Measurements from ENCODE around the gene ASAH2.
"Not testable (repeated sequence)": the region's sequence is repeated elsewhere in the genome, so short reads cannot be mapped to it uniquely, and the experiment has no call there.

ASAH2 gene

DNA sequence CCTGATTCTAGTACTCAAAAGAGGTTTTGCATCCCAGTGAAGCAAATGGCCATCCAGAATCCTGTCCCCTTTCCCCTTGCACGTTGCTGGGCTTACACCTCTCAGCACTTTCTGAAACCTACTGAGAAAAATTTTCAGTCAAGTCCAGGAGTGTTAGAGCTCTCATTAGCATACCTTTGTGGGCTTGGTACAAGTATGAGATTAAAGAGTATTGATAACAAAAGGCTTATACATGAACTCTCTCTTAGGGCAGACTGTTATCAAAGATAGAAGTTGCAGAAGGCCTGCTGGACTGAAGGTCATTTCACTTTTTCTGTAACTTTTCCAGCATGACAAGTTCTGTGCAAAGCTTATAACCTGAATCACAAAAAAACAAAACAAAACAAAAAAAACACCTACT lies at the start of gene ASAH2:
Gene ASAH2 (minus strand): TSS at position 123 of the 400 bp plus-strand sequence. CDS start 2,906 bp downstream, outside the sequence.
- no peak for DNase-seq

DNA sequence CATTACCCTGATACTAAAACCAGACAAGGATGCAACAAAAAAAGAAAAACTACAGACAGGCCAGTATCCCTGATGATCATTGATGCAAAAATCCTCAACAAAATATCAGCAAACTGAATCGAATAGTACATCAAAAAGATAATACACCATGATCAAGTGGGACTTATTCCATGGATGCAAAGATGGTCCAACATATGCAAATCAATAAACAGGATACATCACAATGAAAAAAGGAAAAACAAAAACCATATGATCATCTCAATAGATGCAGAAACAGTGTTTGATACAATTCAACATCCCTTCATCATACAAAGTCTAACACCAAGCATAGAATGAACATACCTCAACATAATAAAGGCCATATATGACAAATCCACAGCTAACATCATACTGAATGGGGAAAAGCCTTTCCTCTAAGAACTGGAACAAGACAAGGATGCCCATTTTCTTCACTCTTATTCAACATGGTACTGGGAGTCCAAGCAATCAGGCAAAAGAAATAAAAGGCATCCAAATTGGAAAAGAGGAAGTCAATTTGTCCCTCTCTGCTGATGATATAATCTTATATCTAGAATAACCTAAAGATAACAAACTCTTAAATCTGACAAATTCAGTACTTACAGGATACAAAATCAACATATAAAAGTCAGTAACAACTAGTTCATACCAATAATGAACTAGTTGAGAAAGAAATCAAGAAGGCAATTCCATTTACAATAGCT lies 48.8 kb upstream of the ASAH2 start:
- DNase-seq: no peak

- no peak for DNase-seq
Observed at GRCh38 chr10:50295367-50295766, 44.1 kb upstream of the ASAH2 start.

GRCh38 chr10:50294582-50294981 lies 43.3 kb upstream of the ASAH2 start:
- DNase-seq: no peak

GRCh38 chr10:50293513-50294313 lies 42.4 kb upstream of the ASAH2 start:
- DNase-seq: no peak

- DNase-seq: no peak
Observed at GRCh38 chr10:50291261-50291850, 40.0 kb upstream of the ASAH2 start.

GRCh38 chr10:50289196-50289595 lies 37.9 kb upstream of the ASAH2 start:
- no peak for DNase-seq

- DNase-seq: no peak
Observed at GRCh38 chr10:50286996-50287803, 35.9 kb upstream of the ASAH2 start.

- DNase-seq: no peak
Observed at GRCh38 chr10:50286517-50286916, 35.2 kb upstream of the ASAH2 start.

- DNase-seq: no peak
Observed at GRCh38 chr10:50281967-50282522, 30.7 kb upstream of the ASAH2 start.

GRCh38 chr10:50281210-50281966 lies 30.1 kb upstream of the ASAH2 start:
- DNase-seq: no peak

GRCh38 chr10:50280049-50280841 lies 28.9 kb upstream of the ASAH2 start:
- DNase-seq: no peak

DNA sequence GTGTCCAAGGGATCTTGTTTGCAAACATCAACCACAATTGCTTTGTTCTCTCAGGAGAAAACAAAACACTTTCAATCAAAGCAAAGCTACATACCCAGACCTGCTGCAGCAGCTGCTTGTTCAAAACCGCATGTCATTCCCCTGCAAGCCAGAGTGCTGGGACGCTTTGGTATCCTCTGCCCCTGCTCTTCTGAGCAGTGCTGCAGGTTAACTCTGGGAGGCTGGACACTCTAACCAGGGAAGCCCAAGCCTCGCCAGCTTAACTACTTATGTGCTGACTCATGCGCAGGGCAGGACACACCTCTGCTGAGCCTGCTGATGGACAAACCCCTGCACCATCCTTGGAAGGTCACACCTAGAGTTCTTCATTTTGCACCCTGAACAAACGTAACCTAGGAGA lies 28.2 kb upstream of the ASAH2 start:
- no peak for DNase-seq

DNA sequence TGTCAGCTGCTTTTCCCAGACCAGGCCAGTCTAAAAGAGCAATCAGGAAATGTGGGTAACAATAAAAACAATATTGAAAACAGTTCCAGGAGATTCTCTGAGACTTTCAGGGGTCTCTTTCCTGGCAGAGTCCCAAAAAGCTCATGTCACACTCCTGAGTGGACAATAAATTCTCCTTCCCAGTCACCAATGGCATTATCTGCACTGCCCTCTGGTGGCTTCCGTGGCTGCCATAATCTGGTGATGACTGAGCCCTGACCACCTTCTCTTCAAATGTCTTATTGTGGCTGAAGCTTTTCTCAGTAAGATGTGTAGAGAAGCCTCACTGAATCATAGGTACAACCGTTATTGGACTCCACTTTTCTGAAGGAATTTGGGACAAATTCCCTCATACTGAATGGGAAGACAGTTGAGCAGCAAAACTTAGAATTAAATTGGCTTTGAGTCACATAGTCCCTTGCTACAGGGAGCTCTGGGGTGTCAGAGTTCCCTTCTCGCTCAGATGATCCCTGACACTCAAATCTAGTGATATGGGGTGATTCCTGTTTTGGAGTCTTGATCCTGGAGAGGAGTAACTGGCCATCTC lies 24.4 kb upstream of the ASAH2 start:
- peak; percentile 23 for DNase-seq

DNA sequence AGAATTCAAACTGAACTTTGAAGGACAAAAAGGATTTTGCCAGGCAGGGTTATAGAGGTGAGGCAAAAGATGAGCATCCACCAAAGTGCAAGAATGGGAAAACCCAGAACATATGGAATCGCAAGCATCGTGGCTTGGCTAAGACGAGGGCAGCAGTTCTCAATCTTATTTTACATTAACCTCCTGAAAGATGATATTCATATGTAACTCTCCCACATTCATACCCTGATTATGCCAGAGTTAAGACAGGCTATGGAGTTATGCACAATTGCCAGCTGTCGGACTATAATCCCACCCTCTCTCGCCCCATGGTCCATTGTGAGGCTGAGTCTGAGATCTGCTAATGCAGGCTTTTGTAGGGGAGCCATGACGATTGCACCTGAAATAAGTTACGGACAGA lies 21.2 kb upstream of the ASAH2 start:
- no peak for DNase-seq

DNA sequence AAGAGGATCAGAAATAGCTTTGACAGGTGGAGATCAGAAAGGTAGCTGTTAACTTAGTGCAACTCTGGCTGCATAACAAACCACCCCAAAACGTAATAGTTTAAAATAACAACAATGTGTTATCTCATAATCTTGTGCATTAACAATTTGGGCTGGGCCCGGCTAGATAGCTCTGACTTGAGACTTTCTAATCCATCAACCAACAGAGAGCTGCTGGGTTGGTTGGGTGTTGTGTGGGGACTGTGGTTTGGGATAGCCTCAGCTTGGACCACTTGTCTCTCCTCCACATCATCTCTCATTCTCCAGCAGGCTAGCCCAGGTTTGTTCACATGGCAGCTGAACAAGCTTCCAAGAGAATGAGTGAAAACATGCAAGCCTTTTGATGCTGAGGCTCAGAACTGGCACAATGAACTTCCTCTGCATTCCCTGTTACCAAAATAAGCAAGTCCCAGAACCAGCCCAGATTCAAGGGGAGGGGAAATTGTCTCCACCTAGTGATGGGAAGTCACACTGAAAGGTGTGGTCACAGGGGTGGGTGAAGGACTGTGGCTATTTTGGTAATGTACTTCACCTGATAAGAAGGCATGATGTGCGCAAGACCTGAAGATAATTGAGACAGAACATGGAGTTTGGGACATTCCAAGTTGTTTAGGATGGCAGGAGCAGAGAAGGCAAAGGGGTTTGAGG lies 20.4 kb upstream of the ASAH2 start:
- DNase-seq: no peak

DNA sequence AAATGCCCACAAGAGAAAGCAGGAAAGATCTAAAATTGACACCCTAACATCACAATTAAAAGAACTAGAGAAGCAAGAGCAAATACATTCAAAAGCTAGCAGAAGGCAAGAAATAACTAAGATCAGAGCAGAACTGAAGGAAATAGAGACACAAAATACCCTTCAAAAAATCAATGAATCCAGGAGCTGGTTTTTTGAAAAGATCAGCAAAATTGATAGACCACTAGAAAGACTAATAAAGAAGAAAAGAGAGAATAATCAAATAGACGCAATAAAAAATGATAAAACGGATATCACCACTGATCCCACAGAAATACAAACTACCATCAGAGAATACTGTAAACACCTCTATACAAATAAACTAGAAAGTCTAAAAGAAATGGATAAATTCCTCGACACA lies 16.6 kb upstream of the ASAH2 start:
- DNase-seq: not testable (repeated sequence)

DNA sequence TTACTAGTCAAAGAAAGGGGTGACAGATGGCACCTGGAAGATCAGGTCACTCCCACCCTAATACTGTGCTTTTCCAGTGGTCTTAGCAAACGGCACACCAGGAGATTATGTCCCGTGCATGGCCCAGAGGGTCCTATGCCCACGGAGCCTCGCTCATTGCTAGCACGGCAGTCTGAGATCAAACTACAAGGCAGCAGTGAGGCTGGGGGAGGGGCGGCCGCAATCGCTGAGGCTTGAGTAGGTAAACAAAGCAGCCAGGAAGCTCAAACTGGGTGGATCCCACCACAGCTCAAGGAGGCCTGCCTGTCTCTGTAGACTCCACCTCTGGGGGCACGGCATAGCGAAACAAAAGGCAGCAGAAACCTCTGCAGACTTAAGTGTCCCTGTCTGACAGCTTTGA lies 11.3 kb upstream of the ASAH2 start:
- peak; percentile 16 for DNase-seq

DNA sequence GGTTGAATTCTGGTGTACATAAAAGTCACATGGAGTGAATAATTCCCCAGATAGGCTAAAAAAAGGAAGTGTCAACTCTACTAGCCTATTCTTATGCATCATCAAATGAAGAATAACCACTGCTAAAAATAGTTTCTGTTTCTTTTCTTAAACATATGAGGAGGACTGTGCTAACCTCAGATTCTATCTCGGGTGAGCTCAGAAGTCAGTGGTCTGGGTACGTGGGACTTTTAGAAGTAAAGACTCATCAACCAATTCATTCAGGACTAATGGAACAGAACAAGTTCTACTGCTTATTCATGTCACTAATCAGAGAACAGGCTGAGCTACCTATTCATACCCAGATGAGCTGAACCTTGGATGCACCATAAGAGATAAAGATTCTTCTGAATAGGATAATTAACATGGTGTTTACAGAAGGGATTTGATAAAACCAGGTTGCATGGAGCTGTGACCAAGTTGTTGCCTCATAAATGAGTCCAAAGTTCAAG lies 9.5 kb upstream of the ASAH2 start:
- peak; percentile 35 for DNase-seq

DNA sequence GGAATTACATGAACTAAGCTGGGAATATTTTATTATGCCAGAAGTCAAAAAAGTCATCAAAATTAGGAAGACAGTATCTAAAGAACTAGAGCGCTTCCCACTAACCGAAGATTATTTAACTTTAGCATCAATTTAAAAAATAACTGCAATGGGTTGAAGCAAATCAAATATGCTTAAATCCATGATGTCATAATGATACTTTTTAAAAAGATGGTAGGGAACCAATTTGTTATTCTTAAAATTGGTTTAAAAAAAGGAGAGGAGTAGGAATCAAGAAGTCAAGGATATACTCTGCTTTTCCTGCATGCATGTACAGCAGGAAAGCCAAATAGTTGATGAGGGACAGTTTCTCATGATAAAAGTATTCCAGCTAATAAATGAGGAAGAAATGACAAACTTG lies 3.2 kb upstream of the ASAH2 start:
- no peak for DNase-seq
